HG03571 (cell line): ENCODE measurements around the gene BTBD3.

Experiments used
- ATAC-seq: cut with Tn5 transposase; IDR thresholded peaks from one replicate; pipeline ENCODE4 v1.9.1; 2021; ENCODE audit not compliant: unreplicated experiment

Gene BTBD3

GRCh38 chr20:11912659-11913415 lies 4.9 kb upstream of the BTBD3 start:
- ATAC-seq, result no peak

- ATAC-seq, result no peak
Measured at GRCh38 chr20:11918391-11918845, 725 bp downstream of the BTBD3 start.

- no peak for ATAC-seq
Measured at GRCh38 chr20:11918981-11919380, 1.3 kb downstream of the BTBD3 start.

- no peak for ATAC-seq
Measured at GRCh38 chr20:11919581-11919980, 1.9 kb downstream of the BTBD3 start.

GRCh38 chr20:11920083-11920482 lies 2.4 kb downstream of the BTBD3 start:
- ATAC-seq, result no peak

- ATAC-seq, result no peak
Measured at GRCh38 chr20:11921321-11921720, 3.6 kb downstream of the BTBD3 start.

- ATAC-seq, result no peak
Measured at GRCh38 chr20:11922561-11922960, 4.9 kb downstream of the BTBD3 start.

GRCh38 chr20:11924923-11925322 lies 7.2 kb downstream of the BTBD3 start:
- no peak for ATAC-seq

- ATAC-seq, result no peak
Measured at GRCh38 chr20:11926292-11926998, 8.8 kb downstream of the BTBD3 start.

- no peak for ATAC-seq
Measured at GRCh38 chr20:11929947-11930346, 12.3 kb downstream of the BTBD3 start.

GRCh38 chr20:11935212-11936154 lies 17.8 kb downstream of the BTBD3 start:
- no peak for ATAC-seq

GRCh38 chr20:11936157-11936556 lies 18.5 kb downstream of the BTBD3 start:
- ATAC-seq, result no peak

- ATAC-seq, result no peak
Measured at GRCh38 chr20:11937230-11937629, 19.5 kb downstream of the BTBD3 start.

- no peak for ATAC-seq
Measured at GRCh38 chr20:11941593-11942246, 24.0 kb downstream of the BTBD3 start.

- no peak for ATAC-seq
Measured at GRCh38 chr20:11943778-11944177, 26.1 kb downstream of the BTBD3 start.

GRCh38 chr20:11948806-11949205 lies 31.1 kb downstream of the BTBD3 start:
- ATAC-seq, result no peak

- ATAC-seq, result no peak
Measured at GRCh38 chr20:11949711-11950110, 32.0 kb downstream of the BTBD3 start.

GRCh38 chr20:11951696-11952095 lies 34.0 kb downstream of the BTBD3 start:
- ATAC-seq, result no peak

GRCh38 chr20:11952639-11953038 lies 34.9 kb downstream of the BTBD3 start:
- no peak for ATAC-seq

- ATAC-seq, result no peak
Measured at GRCh38 chr20:11957911-11958310, 40.2 kb downstream of the BTBD3 start.

GRCh38 chr20:11958855-11959254 lies 41.2 kb downstream of the BTBD3 start:
- ATAC-seq, result no peak
